Stimulated activated CD8-positive, alpha-beta memory T cell treated with anti-CD3 and anti-CD28 coated beads, Interleukin-7, amount 100 ng/mL, for 4 hours (primary cell): ENCODE measurements around the gene CHCHD6.

Source experiments
- DNase-seq, 2 donors: peaks; one replicate each; pipeline ENCODE4 v3.0.0-alpha.2; 2020; ENCODE audit warnings: low read depth in 2 of 2

The CHCHD6 gene

DNA sequence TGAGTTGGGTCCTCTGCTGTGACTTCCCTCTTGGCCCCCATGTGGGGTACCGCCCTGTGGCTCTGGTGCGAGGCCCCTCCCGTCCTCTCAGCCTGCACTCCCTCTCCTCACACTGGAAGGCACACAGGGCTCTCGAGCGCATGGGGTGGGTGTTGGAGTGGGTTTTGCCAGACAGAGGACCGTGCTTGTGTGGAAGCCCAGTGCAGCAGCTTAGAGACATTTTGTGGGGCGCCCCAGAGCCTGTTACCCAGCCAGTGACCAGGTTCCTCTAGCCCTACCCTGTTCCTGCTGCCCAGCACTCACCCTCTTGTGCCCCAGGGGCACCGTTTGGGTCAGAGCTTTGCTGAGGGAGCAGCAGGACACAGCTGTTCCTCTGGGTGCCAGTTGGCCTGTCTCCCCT is 288.7 kb downstream of the CHCHD6 start:
- no peak for DNase-seq

DNA sequence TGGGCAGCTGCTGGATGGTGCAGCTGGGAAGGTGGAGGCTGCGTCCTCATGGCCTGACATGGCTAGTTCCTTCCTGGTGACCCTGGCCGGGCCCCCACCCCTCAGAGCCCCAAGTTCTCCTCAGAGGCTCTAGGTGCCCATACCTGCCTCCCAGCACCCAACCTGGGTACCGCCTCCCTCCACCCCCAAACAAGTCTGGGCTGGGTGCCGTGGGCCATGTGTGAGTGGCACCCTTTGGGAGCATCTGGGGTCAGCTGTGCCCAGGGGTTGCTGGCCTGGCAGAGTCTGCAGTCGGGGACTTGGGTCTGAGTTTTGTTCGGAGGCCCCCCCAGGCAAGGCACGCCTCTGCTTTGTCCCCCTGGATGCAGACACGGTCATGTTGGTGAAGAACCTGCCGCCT is 289.4 kb downstream of the CHCHD6 start:
- DNase-seq: no peak

DNA sequence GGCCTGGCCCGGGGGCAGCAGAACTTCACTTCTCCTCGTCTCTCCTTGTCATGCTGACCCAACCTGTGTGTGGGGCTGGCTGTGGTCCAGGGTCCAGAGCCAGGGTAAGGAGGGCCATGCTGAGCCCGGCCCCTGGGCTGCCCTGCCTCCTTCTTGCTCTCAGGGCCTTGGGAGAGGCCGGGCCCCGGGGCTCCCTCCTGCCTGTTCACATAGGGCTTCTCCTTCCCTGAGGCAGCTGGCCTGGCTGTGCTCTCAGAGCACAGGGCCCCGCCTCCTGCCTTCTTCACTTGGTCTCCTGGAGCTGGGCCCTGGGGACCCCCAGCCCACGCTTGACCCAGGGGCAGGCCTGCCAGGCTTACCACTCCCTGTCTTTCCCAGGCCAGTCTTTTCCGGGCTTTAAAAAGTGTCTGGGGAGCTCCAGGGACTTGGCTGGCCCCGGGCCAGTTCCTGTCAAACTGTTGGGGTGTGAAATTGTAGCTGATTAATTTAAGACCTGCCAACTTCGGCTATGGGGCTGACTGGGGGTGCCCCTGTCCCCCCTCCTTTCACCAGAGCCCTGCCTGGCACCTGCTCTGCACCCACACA is 290.7 kb downstream of the CHCHD6 start:
- DNase-seq: no peak

DNA sequence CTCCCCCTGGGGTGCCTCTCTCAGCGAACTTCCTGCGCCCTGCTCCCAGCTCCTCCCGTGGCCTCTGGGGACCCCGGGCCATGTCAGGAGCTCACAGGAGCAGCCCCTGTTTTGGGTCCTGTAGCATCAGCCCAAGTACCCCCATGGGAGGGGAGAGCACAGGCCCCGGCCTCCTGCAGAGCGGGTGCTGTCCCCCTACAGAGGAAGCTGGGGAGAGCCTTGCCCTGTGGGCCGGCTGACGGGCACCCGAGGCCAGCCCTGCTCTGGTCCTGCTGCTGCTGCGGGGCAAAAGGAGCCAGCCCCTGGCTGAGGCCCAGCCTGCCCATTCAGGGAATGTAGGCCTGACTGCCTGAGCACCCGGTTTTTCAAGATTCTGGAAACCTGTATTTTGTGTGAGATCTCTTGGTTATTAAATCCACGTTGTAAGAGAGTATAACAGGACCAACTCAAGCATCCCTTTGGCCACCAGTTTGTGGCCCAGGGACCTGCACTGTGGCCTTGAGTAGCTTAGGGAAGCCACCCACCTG is 291.3 kb downstream of the CHCHD6 start:
- no peak for DNase-seq

DNA sequence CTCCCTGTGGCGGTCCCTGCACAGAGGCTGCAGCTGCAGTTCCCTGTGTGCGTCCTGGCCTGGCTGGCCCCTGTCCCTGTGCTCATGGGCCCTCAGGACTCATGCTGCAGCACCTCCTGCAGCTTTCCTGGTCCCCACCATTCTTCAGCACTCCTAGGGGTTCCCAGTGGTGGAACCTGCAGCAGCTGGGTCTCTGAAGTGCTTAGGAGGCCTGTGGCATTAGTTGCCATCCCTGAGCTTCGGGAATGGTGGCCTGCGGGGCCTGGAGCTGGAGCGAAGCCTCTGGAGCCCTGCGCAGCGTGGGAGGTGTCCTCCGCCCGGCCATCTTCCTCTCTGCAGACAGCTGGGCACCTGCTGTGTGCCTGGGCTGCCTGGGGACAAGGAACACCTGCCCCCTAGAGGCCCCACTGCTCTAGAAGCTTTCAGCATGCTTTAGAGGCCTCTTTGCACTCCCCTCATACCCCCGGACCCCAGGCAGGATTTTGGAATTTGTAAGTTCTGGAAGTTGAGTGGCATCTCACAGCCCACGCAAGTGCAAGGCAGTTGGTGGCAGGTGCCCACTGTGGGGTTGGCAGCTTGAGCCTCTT is 292.0 kb downstream of the CHCHD6 start:
- DNase-seq: no peak

DNA sequence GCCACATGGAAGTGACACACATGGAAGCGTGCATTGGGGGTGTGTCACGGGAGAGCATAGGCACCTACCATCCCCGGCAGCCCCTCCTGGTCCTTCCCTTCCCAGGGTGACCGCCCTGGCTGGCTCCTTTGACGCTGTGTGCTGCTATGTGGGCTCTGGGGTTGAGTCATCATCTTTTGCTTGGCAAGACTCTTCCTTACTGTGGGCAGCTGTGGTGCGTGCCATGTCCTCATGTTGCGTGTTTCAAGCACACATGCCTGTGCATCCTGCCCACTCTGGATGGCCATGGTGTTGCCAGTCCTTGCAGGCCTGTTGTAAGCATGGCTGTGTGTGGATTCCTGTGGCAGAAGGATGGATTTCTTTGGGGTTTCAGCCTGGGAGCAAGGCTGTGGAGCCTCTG is 292.9 kb downstream of the CHCHD6 start:
- DNase-seq: no peak

DNA sequence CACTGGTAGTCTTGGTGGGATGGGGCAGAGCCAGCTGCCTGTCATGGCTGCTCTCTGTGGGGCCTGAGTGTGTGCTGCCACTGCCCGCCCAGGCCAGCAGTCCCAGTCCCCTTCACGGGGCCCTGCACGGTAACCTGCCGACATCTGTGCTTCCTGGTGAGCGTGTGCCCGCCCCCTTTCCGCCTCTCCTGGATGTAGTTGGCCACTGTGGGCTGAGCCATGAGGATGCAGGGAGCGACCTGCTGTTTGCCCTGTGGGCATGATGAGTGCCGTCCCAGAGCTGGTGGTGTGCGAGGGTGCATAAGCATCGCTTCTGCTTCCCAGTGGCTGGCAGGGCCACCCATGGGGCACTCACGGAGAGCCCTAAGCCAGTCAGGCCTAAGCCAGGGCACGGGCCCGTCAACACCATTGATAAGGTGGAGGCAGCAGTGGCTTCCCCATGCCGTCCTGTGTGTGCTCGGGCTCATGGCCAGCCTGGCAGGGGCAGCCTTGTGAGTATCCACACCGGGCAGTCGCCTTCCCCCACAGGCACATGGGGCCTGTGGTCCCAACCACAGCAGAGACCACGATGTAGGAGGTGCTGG is 293.5 kb downstream of the CHCHD6 start:
- no peak for DNase-seq

DNA sequence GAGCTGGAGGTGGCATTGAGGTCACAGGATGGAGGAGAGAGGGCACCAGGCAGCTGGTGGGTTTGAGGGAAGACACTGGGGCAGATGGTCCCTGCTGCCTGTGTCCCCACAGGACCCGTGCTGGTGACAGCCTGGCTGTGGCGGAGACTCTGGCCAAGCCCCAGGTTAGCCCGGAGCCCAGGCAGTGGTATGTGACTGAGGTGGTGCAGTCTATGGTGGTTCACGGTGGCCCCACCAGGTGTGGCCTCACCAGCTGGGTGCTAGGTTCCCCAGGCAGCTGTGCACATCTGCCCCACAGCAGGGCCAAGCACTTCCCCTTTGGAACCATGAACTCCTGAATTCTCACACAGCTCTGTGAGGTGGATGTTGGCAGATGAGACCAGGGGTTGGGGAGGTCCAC is 294.3 kb downstream of the CHCHD6 start:
- DNase-seq: no peak

DNA sequence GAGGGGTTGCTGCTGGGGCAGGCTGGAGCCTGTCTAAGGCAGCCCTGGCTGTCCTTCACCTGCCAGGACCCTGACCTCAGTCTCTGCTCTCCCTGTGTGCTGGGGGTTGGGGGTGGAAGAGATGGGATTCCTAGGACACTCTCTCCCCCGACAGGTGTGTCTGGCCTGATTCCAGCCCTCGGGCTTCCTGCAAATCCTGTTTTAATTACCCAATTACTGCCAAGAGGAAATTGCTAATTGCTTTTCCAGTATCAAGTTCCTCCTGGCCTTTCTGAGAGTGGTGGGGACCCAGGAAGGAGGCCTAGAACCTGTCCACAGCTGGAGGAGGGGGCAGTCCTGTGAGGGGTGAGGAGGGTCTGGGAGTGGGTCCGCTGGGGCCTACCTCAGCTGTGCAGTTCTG is 294.7 kb downstream of the CHCHD6 start:
- DNase-seq: no peak

DNA sequence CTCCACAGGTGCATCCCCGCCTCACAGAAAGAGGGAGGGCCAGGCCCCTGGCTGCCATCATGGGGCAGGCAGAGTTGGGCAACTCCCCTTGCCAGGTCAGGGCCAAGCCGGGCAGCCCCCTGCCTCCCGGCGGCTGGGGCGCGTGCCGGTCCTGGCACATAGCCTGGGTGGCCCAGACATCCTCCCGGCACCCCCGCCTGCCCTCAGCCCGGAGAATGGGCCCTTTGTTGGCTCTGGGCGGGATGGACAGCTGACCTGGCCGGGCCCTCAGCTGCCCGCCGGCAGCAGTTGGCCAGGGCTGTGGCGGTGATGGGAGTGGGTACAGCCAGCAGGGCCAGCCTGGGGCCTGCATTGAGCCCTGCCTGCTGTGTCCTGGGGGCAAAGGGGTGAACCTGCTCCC is 295.3 kb downstream of the CHCHD6 start:
- no peak for DNase-seq

DNA sequence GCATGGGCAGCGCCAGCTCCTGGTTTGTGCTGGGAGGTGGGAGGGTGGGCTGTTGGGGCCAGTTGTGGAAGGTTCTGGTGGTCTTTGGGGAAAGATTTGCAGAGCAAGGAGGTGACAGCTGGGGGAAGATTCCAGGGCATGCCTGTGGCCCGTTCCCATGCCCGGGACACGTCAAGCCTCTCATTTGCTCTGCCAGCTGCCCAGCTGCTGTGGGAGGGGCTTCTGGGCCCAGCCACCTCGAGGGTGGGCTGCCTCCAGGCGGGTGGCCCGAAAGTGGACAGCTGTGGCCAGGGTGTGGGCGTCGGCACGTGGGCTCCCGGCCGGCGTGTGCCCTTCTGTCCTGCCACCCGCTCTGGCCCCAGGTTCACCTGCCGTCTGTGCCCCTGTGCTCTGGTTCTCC is 296.1 kb downstream of the CHCHD6 start:
- no peak for DNase-seq

DNA sequence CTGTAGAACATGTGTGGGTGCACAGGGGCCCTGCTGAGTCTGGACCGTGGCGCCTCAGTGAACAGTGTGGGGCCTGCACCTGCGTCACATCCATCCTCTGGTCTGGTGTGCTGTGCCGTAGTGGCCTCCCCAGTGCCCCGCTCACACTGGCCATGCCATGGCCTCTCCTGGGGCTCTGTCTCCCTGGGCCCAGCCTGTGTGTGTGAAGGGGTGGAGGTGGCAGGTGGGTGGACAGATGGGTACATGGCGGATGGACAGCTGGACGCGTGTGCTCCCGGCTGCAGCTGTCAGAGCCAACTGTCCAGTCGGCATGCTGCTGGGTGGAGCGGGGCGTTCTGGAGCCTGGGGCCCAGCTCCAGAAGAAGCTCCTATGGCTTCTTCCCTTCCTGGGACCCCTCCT is 296.7 kb downstream of the CHCHD6 start:
- no peak for DNase-seq

DNA sequence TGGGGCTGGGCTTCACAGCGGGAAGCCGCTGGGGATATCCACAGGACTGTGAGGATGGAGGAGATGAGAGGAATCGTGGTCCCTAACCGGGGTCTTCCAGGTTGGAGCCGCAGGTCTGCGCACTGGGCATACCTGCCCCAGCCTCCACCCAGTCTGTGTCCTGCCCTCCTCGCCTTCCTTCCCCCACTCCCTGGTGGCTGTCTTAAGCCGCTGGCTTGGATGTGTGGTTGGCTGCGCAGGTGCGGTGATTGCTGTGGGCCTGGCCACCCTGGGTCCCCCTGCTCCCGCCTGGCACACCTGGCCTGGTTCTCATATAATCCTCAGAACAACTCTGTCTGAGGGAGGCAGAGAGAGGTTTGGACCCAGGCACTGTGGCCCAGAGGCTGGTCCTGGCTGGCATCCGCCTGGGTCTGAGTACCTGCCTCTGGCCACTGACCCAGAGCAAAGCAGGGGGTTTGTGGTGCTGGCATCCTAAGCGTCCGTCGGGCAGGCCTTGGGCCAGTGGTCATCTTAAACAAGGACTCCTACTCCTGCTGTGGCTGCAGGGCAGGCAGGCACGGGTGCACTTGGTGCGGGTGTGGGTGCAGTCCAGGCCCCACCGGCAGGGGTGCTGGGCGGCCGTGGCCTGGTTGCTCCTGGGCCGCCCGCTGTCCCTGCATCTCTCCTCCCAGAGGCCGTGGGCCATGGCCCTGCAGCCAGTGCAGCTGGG is 297.6 kb downstream of the CHCHD6 start:
- no peak for DNase-seq

DNA sequence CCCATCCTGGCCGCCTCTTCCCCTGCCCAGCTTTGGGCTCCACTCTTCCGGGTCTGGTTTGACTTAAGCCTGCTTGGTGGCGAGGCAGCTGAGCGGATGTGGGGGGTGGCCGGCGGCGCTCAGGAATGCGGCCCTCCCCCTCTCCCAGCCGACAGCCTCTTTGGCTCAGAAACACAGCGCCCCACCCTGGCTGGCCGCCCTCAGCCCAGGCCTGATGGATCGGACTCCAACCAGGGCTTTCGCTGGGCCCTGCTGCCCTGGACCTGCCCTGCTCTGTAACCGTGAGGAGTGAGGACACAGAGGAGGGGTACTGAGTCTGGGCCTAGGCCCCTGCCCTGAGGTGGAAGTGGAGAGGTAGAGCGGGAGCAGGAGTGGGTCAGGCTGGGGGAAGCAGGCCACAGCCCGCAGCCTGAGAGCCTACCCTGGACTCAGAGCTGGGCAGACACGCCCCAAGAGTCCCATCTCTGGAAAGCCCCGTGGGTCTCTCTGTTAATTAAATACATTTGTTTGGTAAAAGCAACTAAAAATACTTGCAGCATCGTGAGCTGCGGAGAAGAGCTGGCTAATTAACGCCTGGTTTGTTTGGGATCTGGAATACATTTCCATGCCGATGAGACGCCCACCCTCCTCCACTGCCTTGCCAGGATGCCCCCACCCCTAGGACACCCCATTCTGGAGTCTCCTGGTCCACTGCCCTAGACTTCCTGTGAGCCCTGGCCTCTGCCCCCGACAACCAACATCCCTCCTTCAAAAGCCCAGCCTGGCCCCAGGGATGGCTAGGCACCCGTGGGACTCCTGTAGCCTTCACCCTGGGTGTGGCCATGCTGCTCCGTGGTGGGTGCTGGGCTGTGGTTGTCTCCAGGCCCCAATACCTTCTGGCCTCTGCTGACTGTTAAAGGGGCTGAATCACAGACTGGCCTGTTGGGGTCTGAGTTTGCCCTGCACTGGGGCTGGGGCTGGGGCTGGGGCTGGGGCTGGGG is 298.4 kb downstream of the CHCHD6 start:
- no peak for DNase-seq

DNA sequence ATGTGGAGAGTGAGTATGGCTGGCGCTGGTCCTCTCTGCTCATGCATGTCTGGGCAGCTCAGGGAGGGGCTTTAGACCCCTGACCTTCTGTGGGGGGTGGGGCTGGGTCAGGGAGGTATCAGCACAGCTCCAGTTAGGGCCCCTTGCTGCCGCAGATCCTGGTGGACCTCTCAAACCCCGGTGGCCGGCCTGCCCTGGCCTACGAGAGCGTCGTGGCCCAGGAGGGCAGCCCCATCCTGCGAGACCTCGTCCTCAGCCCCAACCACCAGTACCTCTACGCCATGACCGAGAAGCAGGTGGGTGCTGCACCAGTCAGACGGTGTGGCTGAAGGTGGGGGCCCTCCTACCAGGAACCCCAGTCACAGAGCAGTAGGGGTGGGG is 299.1 kb downstream of the CHCHD6 start:
- DNase-seq: no peak

DNA sequence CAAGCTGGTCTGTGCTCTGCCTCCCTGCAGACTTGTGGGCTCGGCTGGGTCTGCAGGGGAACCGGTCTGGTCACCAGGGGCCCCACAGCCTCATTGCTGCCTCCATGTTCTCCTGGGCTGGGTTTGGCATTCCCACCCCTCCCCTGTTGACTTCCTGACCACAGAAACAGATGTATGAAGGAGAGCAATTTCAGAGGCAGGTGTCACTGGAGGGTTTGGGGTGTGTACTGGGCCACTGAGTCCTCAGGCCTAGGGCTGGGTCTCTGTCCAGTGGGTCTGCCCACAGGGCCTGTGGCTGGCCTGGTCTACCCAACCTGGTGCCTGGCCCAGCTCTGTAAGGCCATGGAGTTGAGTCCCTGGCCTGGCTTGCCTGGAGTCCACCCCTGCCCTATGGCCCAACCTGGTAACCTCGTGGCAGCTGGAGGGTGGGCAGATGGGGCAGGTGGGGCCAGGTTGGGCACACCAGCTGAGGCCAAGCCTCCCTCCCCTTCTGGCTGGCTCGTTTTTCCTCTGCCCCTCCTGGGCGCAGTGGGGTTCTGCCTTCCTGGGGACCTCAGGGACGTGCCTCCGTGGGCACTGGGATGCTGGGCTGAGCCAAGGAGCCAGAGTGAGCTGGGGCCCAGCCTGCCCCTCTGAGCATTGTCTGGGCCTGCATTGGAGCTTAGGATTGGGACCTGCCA is 299.7 kb downstream of the CHCHD6 start:
- DNase-seq: no peak

DNA sequence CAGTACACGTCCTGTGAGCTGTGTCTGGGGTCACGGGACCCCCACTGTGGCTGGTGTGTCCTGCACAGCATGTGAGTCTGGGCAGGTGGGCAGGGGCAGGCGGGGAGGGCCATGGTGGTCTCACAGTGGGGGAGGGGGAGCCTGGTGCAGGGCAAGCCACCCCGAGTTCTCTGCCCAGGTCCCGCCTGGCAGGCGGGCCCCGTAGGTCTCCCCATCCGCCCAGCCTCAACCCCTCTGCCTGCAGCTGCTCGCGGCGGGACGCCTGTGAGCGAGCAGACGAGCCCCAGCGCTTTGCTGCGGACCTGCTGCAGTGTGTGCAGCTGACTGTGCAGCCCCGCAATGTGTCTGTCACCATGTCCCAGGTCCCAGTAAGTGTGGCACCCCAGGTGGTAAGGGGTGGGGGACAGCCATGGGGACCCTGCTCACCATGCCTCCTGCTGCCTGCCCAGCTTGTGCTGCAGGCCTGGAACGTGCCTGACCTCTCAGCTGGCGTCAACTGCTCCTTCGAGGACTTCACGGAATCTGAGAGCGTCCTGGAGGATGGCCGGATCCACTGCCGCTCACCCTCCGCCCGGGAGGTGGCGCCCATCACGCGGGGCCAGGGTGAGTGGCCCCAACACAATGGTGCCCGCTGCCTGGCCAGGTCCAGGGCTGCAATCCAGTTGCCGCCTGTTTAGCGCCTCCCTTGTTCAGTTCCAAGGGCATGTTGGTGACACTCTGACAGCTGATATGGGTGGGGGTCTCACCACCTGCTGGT is 300.8 kb downstream of the CHCHD6 start:
- DNase-seq: no peak

DNA sequence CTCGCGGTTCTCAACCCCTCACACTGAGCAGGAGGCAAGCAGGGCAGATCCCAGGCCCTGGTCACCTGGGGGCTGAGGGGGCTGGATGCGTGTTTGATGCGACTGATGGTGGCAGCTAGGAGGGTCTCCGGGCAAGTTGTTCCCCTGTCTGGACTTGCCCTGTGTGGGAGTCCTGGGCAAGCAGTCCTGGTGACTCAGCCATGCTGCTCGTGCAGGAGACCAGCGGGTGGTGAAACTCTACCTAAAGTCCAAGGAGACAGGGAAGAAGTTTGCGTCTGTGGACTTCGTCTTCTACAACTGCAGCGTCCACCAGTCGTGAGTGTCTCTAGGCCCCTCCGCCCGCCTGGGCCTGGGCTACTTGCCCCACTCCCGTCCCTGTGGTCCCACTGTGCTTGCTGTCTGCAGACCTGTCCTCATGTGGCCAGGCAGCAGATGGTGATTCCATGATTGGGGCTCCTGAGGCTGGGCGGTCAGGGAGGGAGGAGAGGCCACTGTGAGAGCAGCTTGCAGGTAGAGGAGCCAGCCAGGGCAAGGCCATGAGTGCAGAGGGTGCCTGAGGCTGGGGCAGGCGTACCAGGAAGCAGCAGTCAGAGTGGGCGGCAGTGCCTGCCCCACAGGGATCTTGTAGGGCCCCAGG is 301.9 kb downstream of the CHCHD6 start:
- no peak for DNase-seq

DNA sequence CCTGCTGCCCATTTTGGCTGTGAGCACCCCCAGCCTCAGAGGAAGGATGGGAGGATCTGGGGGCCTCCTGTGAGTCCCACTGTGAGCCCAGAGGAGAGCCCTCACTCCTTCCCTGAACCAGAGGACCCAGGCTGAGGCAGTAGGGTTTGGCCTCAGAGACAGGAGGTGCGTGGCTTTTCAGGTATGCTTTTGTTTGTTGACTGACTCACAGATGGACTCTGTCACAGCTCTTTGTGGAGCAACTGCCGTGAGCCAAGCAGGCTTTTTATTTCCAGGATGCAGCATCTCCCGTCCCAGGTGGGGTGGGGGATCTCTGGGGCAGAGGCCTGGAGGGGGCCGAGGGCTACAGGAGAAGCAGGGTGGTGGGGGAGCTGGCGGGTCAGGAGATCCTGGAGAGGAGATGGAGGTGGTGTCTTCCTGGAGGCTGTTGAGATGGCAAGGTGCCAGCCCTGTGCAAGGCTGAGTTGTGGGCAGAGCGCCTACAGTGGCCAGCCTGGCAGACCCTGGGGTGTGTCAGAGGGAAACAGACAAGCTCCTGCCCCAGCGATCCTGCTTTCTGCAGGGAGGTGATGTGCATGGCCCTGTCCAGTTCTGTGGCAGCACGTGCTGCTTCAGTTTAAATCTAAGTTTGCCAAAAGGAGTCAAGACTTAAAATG is 302.9 kb downstream of the CHCHD6 start:
- no peak for DNase-seq
